GM19395 (cell line): Measurements from ENCODE around the gene AKIP1.

Experiments
- ATAC-seq: cut with Tn5 transposase; IDR thresholded peaks from one replicate; pipeline ENCODE4 v1.9.1; 2021; ENCODE audit warnings: mild to moderate bottlenecking, moderate library complexity; ENCODE audit not compliant: unreplicated experiment

The AKIP1 gene

DNA sequence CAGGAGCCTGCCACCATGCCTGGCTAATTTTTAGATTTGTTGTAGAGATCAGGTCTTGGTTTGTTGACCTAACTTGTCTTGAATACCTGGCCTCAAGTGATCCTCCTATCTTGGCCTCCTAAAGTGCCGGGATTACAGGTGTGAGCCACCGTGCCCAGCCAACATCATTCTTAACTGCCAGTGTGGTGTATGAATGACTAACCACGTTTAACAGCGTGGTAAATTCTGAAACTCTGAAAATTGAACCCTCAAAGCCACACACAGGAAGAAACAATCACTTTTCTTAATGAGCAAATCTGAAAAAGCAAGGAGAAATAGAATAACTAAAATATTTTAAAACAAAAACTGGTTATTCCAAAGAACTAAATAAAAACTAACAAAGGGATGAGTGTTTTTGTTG is 45.9 kb downstream of the AKIP1 start:
- ATAC-seq: no peak

DNA sequence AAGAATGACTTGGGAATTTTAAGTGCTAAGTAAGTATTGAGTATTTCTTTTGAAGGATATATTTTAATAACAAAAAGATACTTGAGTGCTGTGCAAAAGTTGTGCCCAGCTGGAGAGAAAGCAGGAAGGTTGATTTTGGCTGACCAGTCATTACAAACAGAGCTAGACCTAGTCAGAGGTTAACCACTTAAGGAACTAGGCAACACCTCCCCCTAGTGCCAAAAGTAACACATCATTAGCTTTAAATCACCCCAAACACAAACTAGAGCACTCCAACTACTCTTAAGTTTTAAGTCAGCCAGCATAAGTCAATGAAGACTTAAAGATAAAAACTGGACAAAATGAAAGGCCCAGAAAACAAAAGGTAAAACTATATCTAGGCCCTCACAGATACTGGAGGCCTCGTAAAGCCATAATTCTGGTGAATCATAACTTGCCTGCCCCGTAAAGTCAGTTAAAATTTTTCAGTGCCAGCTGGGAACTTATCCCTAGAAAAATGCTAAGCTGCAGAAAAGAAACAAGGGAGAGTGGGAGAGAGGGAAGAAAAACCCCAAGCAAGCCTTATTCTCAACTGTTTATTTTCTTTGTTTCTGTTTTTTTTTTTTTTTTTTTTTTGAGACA is 48.7 kb downstream of the AKIP1 start:
- ATAC-seq: peak; percentile 46

DNA sequence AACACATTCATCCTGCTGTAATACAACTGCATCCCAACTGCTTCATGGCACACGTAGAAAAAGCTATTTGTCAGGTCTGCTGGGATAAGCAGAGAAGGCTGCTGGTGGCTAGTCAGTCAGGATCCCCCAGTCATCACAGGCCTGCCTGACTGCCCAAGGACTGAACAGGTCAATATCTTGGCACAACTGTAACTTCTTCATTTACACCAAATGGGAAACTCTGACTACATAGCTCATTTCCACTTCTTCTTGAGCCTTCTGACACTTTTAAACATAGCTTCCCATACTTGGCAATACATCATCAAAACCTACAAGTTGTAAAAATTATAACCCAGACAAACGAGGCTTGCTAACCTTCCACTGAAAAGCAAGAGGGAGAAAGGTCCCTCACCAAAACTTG is 50.4 kb downstream of the AKIP1 start:
- ATAC-seq: no peak

GRCh38 chr11:8962841-8963240 is 51.9 kb downstream of the AKIP1 start:
- ATAC-seq: no peak

DNA sequence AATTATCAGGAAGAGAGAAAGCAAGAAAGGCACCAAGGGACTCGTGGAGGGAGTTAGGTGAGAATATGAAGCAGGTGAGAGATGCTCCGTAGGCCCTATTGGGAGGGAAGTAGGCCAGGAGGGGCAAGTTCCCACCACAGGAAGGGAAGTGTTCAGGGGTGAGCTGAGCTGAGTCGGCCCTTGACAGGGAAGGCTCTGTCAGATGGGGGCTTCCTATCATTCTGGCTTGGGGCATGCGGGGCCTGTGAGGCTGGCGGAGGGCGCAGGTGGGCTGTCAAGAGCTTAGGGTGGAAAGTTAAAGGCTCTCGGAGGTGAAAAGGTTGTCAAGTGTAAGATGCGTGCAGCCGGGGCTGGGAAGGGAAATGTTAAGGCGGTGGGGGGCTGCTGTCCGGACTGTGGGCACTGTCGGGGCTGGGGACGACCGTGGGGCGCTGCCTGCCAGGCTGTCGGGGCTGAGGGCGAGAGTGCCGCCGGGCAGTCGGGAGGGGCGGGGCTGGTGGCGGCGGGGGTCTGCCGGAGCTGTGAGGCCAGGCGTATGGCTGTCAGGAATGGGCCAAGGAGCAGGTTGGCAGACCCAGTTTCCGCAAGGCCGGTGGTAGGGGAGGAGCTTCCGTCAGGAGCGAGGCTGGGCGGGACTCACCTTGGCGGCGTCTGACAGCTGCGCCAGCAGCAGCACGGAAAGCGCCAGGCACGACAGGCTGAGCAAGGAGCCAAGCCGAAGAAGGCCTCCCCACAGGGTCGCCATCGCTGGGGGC is 52.8 kb downstream of the AKIP1 start:
- ATAC-seq: peak; percentile 75

DNA sequence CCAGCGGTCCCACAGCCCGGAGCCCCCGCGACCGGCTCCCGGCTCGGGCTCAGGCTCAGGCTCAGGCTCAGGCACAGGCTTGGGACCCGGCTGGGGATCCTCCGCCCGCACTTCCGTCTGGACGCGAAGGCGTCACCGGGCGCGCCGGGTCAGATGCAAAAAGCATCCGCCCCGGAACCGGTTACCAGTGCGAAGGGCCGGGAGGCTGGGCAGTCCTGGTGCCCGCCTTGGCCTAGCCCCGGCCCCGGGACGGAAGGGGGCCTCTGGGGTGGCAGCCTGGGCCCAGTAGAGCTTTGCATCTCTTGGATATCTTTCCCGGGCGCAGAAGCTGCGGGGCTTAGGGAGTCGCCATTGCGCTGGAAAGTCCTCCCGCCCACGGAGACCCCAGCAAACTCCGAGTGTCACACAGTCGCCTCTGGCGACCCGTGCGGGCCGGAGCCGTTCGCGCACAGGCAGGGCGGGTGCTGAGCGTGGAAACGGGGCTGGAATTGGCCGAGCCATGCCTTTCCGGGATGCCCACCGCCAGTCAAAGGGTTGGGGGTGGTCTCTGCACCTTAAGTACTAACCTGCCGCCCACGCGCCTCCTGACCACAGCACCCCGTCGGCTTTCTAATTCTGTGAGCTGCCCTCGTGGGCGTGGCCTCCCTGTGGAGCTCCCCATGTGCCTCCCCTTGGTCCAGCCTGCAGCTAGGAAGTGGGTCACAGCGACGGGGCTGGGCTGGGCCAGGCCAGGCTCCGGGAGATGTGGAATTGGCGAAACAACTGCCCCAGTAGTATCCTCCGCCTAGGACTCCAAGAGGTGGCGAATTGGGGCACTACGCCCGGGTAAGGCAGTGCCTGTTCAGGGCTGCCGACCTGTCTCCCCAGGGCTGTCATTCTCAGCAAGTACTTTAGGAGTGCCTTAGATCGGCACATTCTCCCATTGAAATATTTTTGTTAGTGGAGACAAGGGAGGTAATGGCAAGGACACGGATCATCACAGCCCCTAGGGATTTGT is 53.6 kb downstream of the AKIP1 start, which contains the start of gene TMEM9B:
TSS of gene TMEM9B (minus strand) at position 119 of the 997 bp plus-strand sequence. CDS start 129 bp downstream, outside the sequence.
- ATAC-seq: peak; percentile 79

GRCh38 chr11:8967184-8967583 is 56.2 kb downstream of the AKIP1 start:
- no peak for ATAC-seq
